ENCODE data around the gene EBI3.

The EBI3 gene

DNA sequence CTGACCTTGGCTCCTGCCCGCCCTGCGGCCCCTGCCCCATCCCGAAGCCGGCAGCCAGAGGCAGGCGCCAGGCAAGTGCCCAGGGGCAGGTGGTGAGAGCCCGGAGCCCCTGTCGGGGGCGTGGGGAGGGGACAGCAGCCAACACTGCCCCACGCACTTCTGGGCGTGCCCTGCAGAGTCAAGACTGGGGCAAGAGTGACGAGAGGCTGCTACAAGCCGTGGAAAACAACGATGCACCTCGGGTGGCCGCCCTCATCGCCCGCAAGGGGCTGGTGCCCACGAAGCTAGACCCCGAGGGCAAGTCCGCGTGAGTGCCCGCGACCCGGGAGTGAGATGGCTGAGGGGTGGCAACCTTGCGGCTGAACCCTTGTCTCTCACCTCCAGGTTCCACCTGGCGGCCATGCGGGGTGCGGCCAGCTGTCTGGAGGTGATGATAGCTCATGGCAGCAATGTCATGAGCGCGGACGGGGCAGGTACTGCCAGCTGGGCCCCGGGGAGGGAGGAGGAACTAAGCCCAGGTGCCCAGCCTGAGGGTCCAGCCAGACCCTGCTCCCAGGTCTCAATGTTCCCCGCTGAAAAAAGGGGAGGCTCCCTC, 29.5 kb upstream of the EBI3 start:
- H3K79me1 ChIP-seq (ENCODE audit: low read length) = no peaks in the 10 kb centered on the region
- no peak overlapping the region for H2BK120ac ChIP-seq (ENCODE audit: insufficient read depth, low read length, poor library complexity)
- peaks cover 4% of the 10 kb centered on the region for H3K9me3 ChIP-seq (ENCODE audit: insufficient read depth, low read depth, low read length)
- no peak overlapping the region for H3K4me3 ChIP-seq (ENCODE audit: low read depth, low read length)
- no peaks in the 10 kb centered on the region for H3K79me2 ChIP-seq (ENCODE audit: control insufficient read depth, insufficient read depth, low read length, poor library complexity)
- no peaks in the 10 kb centered on the region for H3K36me3 ChIP-seq (ENCODE audit: control insufficient read depth in 1 of 2, insufficient read depth in 2 of 2, low read length in 2 of 2)
- no peak overlapping the region for H4K8ac ChIP-seq (ENCODE audit: low read depth, low read length)
- peaks cover 4% of the 10 kb centered on the region for H3K27me3 ChIP-seq (ENCODE audit: insufficient read depth, low read length)
- peaks cover 0 to 2% of the 10 kb centered on the region in 2 experiments for H3K4me1 ChIP-seq (ENCODE audit: control insufficient read depth in 1 of 2, insufficient read depth in 2 of 2, low read length in 2 of 2)
- DNase-seq = peak in 1 of 2 donors; percentile 28
- no peak overlapping the region for H2BK12ac ChIP-seq (ENCODE audit: low read length)
- no peak overlapping the region for H2BK5ac ChIP-seq (ENCODE audit: low read depth, low read length, poor library complexity)
- no peak overlapping the region for H4K91ac ChIP-seq (ENCODE audit: low read depth, low read length)
- no peak overlapping the region for H2AK5ac ChIP-seq (ENCODE audit: low read length)
- H3K4ac ChIP-seq (ENCODE audit: low read depth, low read length) = no peak overlapping the region
- no peak overlapping the region for H3K18ac ChIP-seq (ENCODE audit: low read length)
- no peak overlapping the region for H4K12ac ChIP-seq (ENCODE audit: low read depth, low read length)
- H2AFZ ChIP-seq (ENCODE audit: insufficient read depth, low read length, poor library complexity) = no peak overlapping the region
- H3K23ac ChIP-seq (ENCODE audit: low read length) = no peak overlapping the region
- H3K14ac ChIP-seq (ENCODE audit: low read length) = no peak overlapping the region
- no peak overlapping the region for H3K4me2 ChIP-seq (ENCODE audit: low read length)
- no peak overlapping the region for H3K9ac ChIP-seq (ENCODE audit: low read length)
- H3K27ac ChIP-seq (ENCODE audit: low read depth, low read length) = no peak overlapping the region
- WGBS (ENCODE audit: extremely low coverage, insufficient coverage, insufficient read length) = no CpG with 5 or more reads among the region's 33 CpGs

DNA sequence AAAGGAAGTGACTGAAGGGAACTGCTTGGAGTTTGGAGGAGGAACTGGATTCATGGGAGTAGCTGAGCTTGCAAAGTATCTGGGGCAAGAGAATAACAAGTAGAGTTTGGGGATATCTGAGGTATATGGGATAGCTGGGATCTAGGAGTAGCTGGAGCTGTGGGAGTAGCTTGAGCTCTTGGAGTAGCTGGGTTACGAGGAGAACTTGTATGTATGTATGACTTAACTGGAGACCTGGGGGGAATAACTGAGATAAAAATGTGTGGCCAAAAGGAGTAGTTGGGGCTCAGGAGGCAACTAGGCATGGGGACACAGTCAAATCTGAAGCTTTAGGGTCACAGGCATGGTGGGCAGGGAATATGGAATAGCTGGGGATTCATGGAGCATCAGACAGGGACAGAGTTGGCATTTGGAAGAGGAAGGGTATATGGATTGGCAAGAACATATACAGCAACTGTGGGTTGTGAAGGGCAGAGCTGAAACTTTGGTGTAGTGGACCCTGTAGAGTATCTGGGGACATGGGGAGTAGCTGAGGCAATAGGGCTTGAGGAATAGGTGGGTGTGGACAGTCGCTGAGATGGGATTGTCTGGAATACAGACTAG, 28.3 kb upstream of the EBI3 start:
- DNase-seq = no peak
- Histone ChIP-seq H4K8ac (ENCODE audit: low read depth, low read length) (no peak overlapping the region), H3K79me2 (ENCODE audit: control insufficient read depth, insufficient read depth, low read length, poor library complexity) (no peaks in the 10 kb centered on the region), H3K4me3 (ENCODE audit: low read depth, low read length) (no peak overlapping the region), H2BK12ac (ENCODE audit: low read length) (no peak overlapping the region), H3K36me3 (ENCODE audit: control insufficient read depth in 1 of 2, insufficient read depth in 2 of 2, low read length in 2 of 2) (no peaks in the 10 kb centered on the region), H3K23ac (ENCODE audit: low read length) (no peak overlapping the region), H3K27ac (ENCODE audit: low read depth, low read length) (no peak overlapping the region), H3K14ac (ENCODE audit: low read length) (no peak overlapping the region), H3K18ac (ENCODE audit: low read length) (no peak overlapping the region), H3K79me1 (ENCODE audit: low read length) (no peaks in the 10 kb centered on the region), H4K91ac (ENCODE audit: low read depth, low read length) (no peak overlapping the region), H3K9me3 (ENCODE audit: insufficient read depth, low read depth, low read length) (peaks cover 4% of the 10 kb centered on the region), H3K4me1 (ENCODE audit: control insufficient read depth in 1 of 2, insufficient read depth in 2 of 2, low read length in 2 of 2) (peaks cover 0 to 2% of the 10 kb centered on the region in 2 experiments), H4K12ac (ENCODE audit: low read depth, low read length) (no peak overlapping the region), H2BK5ac (ENCODE audit: low read depth, low read length, poor library complexity) (no peak overlapping the region), H2AFZ (ENCODE audit: insufficient read depth, low read length, poor library complexity) (no peak overlapping the region), H3K9ac (ENCODE audit: low read length) (no peak overlapping the region), H2AK5ac (ENCODE audit: low read length) (no peak overlapping the region), H2BK120ac (ENCODE audit: insufficient read depth, low read length, poor library complexity) (no peak overlapping the region), H3K27me3 (ENCODE audit: insufficient read depth, low read length) (peaks cover 4% of the 10 kb centered on the region), H3K4me2 (ENCODE audit: low read length) (no peak overlapping the region), H3K4ac (ENCODE audit: low read depth, low read length) (no peak overlapping the region)
- WGBS (ENCODE audit: extremely low coverage, insufficient coverage, insufficient read length) = no CpG with 5 or more reads among the region's 2 CpGs

DNA sequence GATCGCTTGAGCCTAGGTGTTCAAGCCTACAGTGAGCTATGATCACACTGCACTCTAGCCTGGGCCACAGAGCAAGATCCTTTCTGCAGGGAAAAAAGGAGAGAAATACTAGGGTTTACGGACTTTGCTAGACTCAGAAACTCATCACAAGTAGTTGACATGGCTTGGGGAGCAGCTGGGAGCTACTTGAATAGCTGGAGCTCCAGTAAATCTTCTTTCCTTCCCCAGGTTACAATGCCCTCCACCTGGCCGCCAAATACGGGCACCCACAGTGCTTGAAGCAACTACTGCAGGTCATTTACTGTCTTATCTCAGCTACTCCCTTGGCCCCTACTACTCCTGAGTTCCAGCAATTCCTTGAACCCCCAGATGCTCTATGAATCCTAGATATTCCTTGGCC, 27.5 kb upstream of the EBI3 start:
- no peaks in the 10 kb centered on the region for H3K79me2 ChIP-seq (ENCODE audit: control insufficient read depth, insufficient read depth, low read length, poor library complexity)
- H2AFZ ChIP-seq (ENCODE audit: insufficient read depth, low read length, poor library complexity) = no peak overlapping the region
- no CpG with 5 or more reads among the region's 4 CpGs for whole genome bisulfite sequencing (ENCODE audit: extremely low coverage, insufficient coverage, insufficient read length)
- no peak overlapping the region for H2BK12ac ChIP-seq (ENCODE audit: low read length)
- H2BK120ac ChIP-seq (ENCODE audit: insufficient read depth, low read length, poor library complexity) = no peak overlapping the region
- H3K27me3 ChIP-seq (ENCODE audit: insufficient read depth, low read length) = peaks cover 4% of the 10 kb centered on the region
- no peak overlapping the region for H3K9ac ChIP-seq (ENCODE audit: low read length)
- DNase-seq = no peak
- H3K18ac ChIP-seq (ENCODE audit: low read length) = no peak overlapping the region
- no peak overlapping the region for H3K4ac ChIP-seq (ENCODE audit: low read depth, low read length)
- no peak overlapping the region for H2BK5ac ChIP-seq (ENCODE audit: low read depth, low read length, poor library complexity)
- no peak overlapping the region for H3K4me2 ChIP-seq (ENCODE audit: low read length)
- no peak overlapping the region for H3K14ac ChIP-seq (ENCODE audit: low read length)
- H3K79me1 ChIP-seq (ENCODE audit: low read length) = no peaks in the 10 kb centered on the region
- no peak overlapping the region for H3K27ac ChIP-seq (ENCODE audit: low read depth, low read length)
- H4K91ac ChIP-seq (ENCODE audit: low read depth, low read length) = no peak overlapping the region
- no peak overlapping the region for H3K23ac ChIP-seq (ENCODE audit: low read length)
- H4K12ac ChIP-seq (ENCODE audit: low read depth, low read length) = no peak overlapping the region
- no peaks in the 10 kb centered on the region for H3K36me3 ChIP-seq (ENCODE audit: control insufficient read depth in 1 of 2, insufficient read depth in 2 of 2, low read length in 2 of 2)
- H4K8ac ChIP-seq (ENCODE audit: low read depth, low read length) = no peak overlapping the region
- H3K4me3 ChIP-seq (ENCODE audit: low read depth, low read length) = no peak overlapping the region
- H2AK5ac ChIP-seq (ENCODE audit: low read length) = no peak overlapping the region
- peaks cover 4% of the 10 kb centered on the region for H3K9me3 ChIP-seq (ENCODE audit: insufficient read depth, low read depth, low read length)
- peaks cover 0 to 2% of the 10 kb centered on the region in 2 experiments for H3K4me1 ChIP-seq (ENCODE audit: control insufficient read depth in 1 of 2, insufficient read depth in 2 of 2, low read length in 2 of 2)

- Histone ChIP-seq H3K79me1 (ENCODE audit: low read length) (no peaks in the 10 kb centered on the region), H2AK5ac (ENCODE audit: low read length) (no peak overlapping the region), H3K4ac (ENCODE audit: low read depth, low read length) (no peak overlapping the region), H3K9me3 (ENCODE audit: insufficient read depth, low read depth, low read length) (peaks cover 2% of the 10 kb centered on the region), H4K12ac (ENCODE audit: low read depth, low read length) (no peak overlapping the region), H2BK12ac (ENCODE audit: low read length) (no peak overlapping the region), H3K14ac (ENCODE audit: low read length) (no peak overlapping the region), H4K91ac (ENCODE audit: low read depth, low read length) (no peak overlapping the region), H3K27me3 (ENCODE audit: insufficient read depth, low read length) (no peaks in the 10 kb centered on the region), H3K27ac (ENCODE audit: low read depth, low read length) (no peak overlapping the region), H2BK5ac (ENCODE audit: low read depth, low read length, poor library complexity) (no peak overlapping the region), H3K18ac (ENCODE audit: low read length) (no peak overlapping the region), H3K36me3 (ENCODE audit: control insufficient read depth in 1 of 2, insufficient read depth in 2 of 2, low read length in 2 of 2) (no peaks in the 10 kb centered on the region), H4K8ac (ENCODE audit: low read depth, low read length) (no peak overlapping the region), H2AFZ (ENCODE audit: insufficient read depth, low read length, poor library complexity) (no peak overlapping the region), H3K4me3 (ENCODE audit: low read depth, low read length) (no peak overlapping the region), H2BK120ac (ENCODE audit: insufficient read depth, low read length, poor library complexity) (no peak overlapping the region), H3K4me1 (ENCODE audit: control insufficient read depth in 1 of 2, insufficient read depth in 2 of 2, low read length in 2 of 2) (peaks cover 2 to 4% of the 10 kb centered on the region in 2 experiments), H3K9ac (ENCODE audit: low read length) (no peak overlapping the region), H3K4me2 (ENCODE audit: low read length) (no peak overlapping the region), H3K79me2 (ENCODE audit: control insufficient read depth, insufficient read depth, low read length, poor library complexity) (no peaks in the 10 kb centered on the region), H3K23ac (ENCODE audit: low read length) (no peak overlapping the region)
- WGBS (ENCODE audit: extremely low coverage, insufficient coverage, insufficient read length) = no CpG with 5 or more reads among the region's 10 CpGs
- DNase-seq = peak in 1 of 2 donors; percentile 50
Measured at GRCh38 chr19:4206818-4207484, 22.4 kb upstream of the EBI3 start.

All from trophoblast cell (in vitro differentiated cells and primary cell).